Central memory CD8-positive, alpha-beta T cell (primary cell): Measurements from ENCODE around the gene ACBD3.

ENCODE experiments used
- ATAC-seq: fragments of 150-1000 bp; cut with Tn5 transposase; replicated peaks from 2 replicates; pipeline ENCODE4 v1.10.0; 2022; ENCODE audit warnings: mild to moderate bottlenecking, moderate FRiP score, moderate number of reproducible peaks; ENCODE audit not compliant: poor library complexity, severe bottlenecking; ENCODE audit errors: extremely low read depth
- DNase-seq, 2 donors: peaks; one replicate each; pipeline ENCODE4 v3.0.0; 2021; ENCODE audit warnings: low spot score in 2 of 2
- H3K27ac Mint-ChIP-seq: one replicate; pipeline ENCODE4 v1.8.0; 2022; ENCODE audit warnings: low read depth, mild to moderate bottlenecking, moderate library complexity, mixed read lengths
- H3K27me3 Mint-ChIP-seq: one replicate; pipeline ENCODE4 v1.8.0; 2022; ENCODE audit warnings: mixed read lengths
- H3K36me3 Mint-ChIP-seq: one replicate; pipeline ENCODE4 v1.8.0; 2022; ENCODE audit warnings: mild to moderate bottlenecking, moderate library complexity, mixed read lengths; ENCODE audit not compliant: insufficient read depth
- H3K4me1 Mint-ChIP-seq: one replicate; pipeline ENCODE4 v1.8.0; 2022; ENCODE audit warnings: mixed read lengths
- H3K4me3 Mint-ChIP-seq: one replicate; pipeline ENCODE4 v1.8.0; 2022; ENCODE audit warnings: mild to moderate bottlenecking, moderate library complexity, mixed read lengths
- H3K9me3 Mint-ChIP-seq: one replicate; pipeline ENCODE4 v1.8.0; 2022; ENCODE audit warnings: mixed read lengths

ACBD3 gene

DNA sequence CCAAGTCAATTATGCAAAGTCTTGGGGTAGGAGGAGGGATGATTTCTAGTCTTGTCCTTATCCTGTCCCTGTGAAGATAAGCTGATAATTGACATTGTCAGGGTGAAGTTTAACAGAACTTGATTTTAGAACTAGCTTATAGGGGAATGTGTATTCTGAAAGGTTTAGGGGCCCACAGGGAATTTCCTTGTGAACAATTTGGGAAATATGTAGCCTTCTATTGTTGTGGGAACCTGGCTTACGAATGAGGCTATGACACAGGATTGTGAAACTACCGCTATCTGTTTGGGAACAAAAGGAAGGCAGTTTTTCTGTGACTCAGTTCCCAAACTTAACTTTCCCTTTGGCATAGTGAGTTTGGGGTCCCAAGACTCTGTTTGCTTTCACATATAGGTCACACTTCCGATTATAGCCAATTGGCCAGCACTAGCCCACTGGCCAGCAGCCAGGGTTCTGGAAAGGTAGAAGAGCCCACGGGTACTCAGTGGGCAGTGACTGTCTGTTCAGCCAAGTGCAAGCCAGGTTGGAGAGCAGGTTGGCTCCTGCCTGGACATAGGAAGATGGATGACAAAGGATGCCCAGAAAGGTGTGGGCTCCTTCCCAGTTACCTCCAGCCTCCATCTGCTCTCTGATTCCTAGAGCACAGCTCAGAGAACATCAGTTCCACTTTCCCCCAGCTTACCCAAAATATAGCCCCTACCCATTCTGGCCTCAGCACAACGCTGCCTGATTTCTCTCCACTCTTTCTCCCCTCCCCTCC is 88.5 kb downstream of the ACBD3 start:
- Mint-ChIP-seq H3K36me3 (peaks cover 5% of the 10 kb centered on the region), H3K4me1 (peaks cover 5% of the 10 kb centered on the region), H3K9me3 (no peaks in the 10 kb centered on the region), H3K4me3 (no peak overlapping the region), H3K27me3 (peaks cover 20% of the 10 kb centered on the region), H3K27ac (no peak overlapping the region)
- DNase-seq (no peak), ATAC-seq (no peak)

DNA sequence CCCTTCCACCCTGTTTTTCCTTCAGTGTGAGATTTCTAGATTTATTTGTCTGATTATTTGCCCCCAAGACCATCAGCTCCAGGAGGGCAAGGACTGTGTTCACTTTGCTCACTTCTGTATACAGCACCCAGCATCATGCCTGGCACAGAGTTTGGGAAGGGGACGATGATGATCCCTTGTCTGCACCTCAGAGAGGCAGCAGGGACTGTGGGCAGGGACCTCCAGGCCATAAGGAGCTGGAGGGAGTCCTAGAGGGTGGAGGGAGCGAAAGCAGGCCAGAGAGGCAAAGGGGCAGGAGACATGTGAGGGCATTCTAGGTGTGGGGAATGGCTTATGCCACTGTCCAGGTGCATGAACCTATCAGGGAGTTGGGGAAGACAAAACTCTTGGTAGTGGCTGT is 91.3 kb downstream of the ACBD3 start:
- Mint-ChIP-seq H3K4me1 (peaks cover 5% of the 10 kb centered on the region), H3K36me3 (peaks cover 2% of the 10 kb centered on the region), H3K9me3 (no peaks in the 10 kb centered on the region), H3K27me3 (peaks cover 20% of the 10 kb centered on the region), H3K4me3 (no peak overlapping the region), H3K27ac (no peak overlapping the region)
- no peak for ATAC-seq
- DNase-seq: no peak
